ENCODE data around the gene KRT20.

KRT20 gene

DNA sequence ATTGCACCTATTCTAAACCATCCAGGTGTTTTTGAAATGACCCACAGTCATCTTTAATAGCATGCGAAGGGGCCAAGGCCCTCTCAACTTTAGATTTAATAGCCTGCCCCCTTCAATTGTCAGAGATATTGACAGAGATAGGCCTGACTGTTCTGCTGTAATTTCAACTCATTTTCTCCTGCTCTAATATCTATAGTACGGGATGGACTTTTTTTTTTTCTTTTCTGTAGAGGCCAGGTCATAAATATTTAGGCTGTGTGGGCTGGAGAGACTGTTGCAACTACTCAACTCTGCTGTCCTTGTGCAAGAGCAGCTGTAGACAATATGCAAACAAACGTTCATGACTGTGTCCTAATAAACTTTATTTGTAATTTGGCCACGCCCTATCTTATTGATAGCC lies 24.7 kb upstream of the KRT20 start:
- in situ Hi-C loops (cut with MboI; ENCODE audit: low sequenced_read_pairs, unreplicated experiment) = loop anchor here (10.0 to 25.0 kb wide), 3 partner anchors 403 to 753 kb away; partner anchors contain the start of genes KRTAP16-1, KRTAP17-1 and KRTAP29-1
- DNase-seq (ENCODE audit: low spot score) = no peak
- no peak for TF ChIP-seq CTCF (IDR thresholded peaks at IDR 0.05; ENCODE audit: borderline replicate concordance, control extremely low read depth, extremely low read depth, insufficient read depth, missing control alignments)

GRCh38 chr17:40909351-40909750 lies 24.3 kb upstream of the KRT20 start:
- peak; percentile 65 for DNase-seq (ENCODE audit: low spot score)
- in situ Hi-C loops (cut with MboI; ENCODE audit: low sequenced_read_pairs, unreplicated experiment) = loop anchor here (10.0 to 25.0 kb wide), 3 partner anchors 403 to 753 kb away; partner anchors contain the start of genes KRTAP16-1, KRTAP17-1 and KRTAP29-1
- peak; percentile 66 for TF ChIP-seq CTCF (IDR thresholded peaks at IDR 0.05; ENCODE audit: borderline replicate concordance, control extremely low read depth, extremely low read depth, insufficient read depth, missing control alignments)

GRCh38 chr17:40906613-40907012 lies 21.6 kb upstream of the KRT20 start:
- in situ Hi-C loops (cut with MboI; ENCODE audit: low sequenced_read_pairs, unreplicated experiment) = loop anchor here (10.0 to 25.0 kb wide), 3 partner anchors 406 to 756 kb away; partner anchors contain the start of genes KRTAP16-1, KRTAP17-1 and KRTAP29-1
- no peak for DNase-seq (ENCODE audit: low spot score)
- TF ChIP-seq CTCF (IDR thresholded peaks at IDR 0.05; ENCODE audit: borderline replicate concordance, control extremely low read depth, extremely low read depth, insufficient read depth, missing control alignments) = no peak

DNA sequence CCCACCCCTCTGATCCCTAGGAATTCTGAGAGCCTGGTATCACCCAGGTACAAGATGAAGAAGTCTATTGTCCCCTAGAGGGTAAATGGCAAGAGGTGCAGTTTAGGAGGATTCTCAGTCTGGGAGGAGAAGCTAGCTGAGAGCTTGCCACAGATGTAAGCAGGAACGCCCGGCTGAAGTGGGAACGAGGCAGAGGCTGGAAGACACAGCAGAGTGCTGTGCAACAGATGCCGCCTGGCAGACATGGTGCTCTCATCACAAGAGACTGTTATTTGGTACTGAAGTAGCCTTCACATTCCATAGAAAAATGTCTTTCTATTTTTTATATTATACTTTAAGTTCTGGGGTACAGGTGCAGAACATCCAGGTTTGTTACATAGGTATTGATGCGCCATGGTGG lies 20.3 kb upstream of the KRT20 start:
- no peak for DNase-seq (ENCODE audit: low spot score)
- TF ChIP-seq CTCF (IDR thresholded peaks at IDR 0.05; ENCODE audit: borderline replicate concordance, control extremely low read depth, extremely low read depth, insufficient read depth, missing control alignments) = no peak
- in situ Hi-C loops (cut with MboI; ENCODE audit: low sequenced_read_pairs, unreplicated experiment) = loop anchor here (10.0 to 25.0 kb wide), 3 partner anchors 407 to 757 kb away; partner anchors contain the start of genes KRTAP16-1, KRTAP17-1 and KRTAP29-1

DNA sequence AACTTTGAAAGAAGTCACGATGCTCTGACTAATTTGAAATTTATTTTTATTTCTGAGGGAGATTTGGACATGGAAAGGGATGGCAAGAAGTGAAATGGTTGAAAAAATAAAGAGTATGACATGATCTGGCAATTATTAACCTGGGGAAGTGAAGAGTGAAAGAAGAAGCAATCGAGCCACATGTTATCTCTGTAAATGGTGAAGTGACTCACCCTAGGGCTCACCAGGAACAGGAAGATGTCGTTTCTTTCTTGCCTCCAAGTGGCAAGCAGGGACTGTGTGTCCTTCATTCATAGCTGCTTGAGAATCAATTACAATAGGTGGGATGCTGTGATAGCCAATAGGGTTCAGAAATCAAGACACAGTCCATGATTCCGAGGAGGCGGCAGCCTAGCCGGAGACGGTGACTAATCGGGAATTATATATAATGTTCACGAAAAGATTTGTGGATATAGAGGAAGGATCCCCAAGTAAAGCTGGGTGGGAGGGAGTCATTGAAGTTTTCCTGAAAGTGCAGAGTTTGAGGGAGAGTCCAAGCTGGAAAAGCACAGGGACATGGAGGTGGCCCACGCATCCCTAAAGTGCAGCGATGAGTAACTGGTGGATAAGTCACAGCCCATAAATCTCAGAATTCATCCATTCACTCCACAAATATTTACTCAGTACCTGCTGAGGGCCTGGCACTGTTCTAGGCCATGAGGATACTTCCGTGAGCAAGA lies 18.2 kb upstream of the KRT20 start:
- in situ Hi-C loops (cut with MboI; ENCODE audit: low sequenced_read_pairs, unreplicated experiment) = loop anchor here (10.0 to 25.0 kb wide), 3 partner anchors 409 to 759 kb away; partner anchors contain the start of genes KRTAP16-1, KRTAP17-1 and KRTAP29-1

DNA sequence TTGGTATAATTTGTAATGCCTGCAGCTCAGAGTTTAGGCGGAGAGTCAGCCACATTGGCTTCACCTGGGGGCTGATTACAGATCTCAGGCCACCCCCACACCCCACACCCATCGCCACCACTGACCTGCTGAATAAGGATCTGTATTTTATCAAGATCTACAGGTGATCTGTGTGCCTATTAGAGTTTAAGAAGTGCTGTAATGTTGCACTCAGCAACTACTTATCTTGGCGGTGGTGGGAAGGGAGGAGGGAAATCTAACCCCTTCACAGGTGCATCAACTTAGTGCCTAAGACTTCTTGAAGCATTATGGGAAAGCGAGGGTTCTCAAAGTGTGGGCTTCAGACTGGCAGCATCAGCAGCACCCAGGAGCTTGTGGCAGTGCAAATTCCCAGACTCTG lies 17.5 kb upstream of the KRT20 start:
- no peak for TF ChIP-seq CTCF (IDR thresholded peaks at IDR 0.05; ENCODE audit: borderline replicate concordance, control extremely low read depth, extremely low read depth, insufficient read depth, missing control alignments)
- DNase-seq (ENCODE audit: low spot score) = no peak
- in situ Hi-C loops (cut with MboI; ENCODE audit: low sequenced_read_pairs, unreplicated experiment) = loop anchor here (10.0 to 25.0 kb wide), 3 partner anchors 410 to 760 kb away; partner anchors contain the start of genes KRTAP16-1, KRTAP17-1 and KRTAP29-1

More for the DNA sequence above, 18.2 kb upstream of the KRT20 start:
- no peak for TF ChIP-seq CTCF (IDR thresholded peaks at IDR 0.05; ENCODE audit: borderline replicate concordance, control extremely low read depth, extremely low read depth, insufficient read depth, missing control alignments)
- DNase-seq (ENCODE audit: low spot score) = peak; percentile 47
